Measurements from ENCODE around the gene AFF1.
"Not testable (repeated sequence)": the region's sequence is repeated elsewhere in the genome, so short reads cannot be mapped to it uniquely, and the experiment has no call there.

The AFF1 gene

DNA sequence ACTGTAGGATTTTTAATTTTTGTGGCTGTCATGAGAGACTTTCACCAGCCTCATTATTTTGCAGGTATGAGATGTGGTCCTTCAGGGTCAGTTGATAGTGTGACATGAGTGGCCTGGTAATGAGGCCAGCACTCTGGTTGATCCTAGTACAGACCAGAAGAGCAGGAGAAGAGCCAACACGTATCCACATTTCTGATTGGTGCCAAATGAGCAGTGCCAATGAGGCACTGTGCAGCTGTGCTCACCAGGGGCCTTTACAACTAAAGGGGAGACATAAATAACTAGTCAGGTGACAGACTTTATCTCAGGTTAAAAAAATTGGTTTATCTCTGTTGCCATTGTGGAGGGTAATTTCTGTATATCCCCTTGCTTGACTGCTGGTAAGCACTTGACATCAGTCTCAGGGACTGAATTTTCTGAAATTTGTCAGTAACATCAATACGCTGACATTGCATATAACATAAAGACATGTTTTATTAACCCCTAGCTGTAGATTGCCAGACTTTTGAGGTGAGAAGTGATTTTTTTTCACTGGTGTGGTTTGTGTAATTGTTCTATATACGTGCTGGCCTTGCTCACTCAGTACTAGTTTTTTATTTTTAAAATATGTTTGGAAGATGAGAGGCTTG lies 101.2 kb downstream of the AFF1 start:
- DNase-seq (ENCODE audit: low read depth), result no peak

DNA sequence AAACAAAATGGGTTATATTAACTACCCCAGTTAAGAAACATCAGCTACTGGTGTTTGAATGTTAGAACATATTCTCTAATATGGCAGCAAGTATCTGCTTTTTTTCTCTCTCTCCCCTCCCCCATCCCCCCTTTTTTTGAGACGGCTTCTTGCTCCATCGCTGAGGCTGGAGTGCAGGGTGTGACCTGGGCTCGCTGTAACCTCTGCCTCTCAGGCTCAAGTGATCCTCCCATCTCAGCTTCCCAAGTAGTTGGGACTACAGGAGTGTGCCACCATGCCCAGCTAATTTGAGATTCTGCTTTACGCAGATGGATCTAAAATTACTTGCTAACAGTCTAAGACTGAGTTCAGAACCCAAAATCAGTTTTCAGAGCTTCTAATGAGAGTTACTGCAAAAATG lies 101.9 kb downstream of the AFF1 start:
- DNase-seq (ENCODE audit: low read depth), result no peak

DNA sequence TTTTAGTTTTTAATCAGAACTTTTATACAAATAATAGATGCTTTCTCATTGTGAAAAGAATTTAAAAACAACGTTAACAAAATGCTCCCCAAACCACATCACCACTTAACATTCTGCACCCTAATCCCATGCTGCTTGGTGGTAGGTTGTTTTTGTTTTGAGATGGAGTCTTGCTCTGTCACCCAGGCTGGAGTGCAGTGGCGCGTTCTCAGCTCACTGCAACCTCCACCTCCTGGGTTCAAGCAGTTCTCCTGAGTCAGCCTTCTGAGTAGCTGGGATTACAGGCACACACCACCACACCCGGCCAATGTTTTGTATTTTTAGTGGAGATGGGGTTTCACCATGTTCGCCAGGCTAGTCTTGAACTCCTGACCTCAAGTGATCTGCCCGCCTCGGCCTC lies 102.4 kb downstream of the AFF1 start:
- not testable (repeated sequence) for DNase-seq (ENCODE audit: low read depth)

DNA sequence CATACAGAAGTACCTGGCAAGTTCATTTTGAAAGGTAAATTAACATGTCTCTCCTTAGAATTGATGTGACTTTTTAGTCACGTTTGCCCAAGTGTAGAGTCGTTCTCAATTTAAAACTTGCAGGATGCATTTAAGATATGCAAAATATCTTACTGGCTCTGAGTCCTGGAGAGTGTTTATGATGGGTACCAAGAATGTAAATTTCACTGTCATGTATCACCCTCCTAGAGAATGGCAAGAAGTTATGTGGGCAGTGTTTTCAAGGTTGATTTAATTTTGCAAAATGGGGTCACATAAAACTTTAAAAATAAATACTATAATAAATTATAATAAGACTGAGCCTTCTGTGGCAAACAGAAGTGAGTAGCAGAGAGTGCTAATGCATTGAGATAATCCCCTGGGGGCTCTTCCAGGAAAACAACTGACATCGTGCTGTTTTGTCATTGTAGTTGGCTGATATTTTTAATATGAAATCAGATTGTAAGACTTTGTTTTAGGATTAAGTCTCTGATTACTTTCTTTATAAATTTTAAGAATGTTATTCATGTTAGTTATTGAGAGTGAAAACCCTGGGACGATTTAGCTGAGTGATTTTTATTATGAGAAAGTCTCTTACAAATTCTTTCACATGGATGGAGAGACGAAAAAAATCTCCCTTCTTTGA lies 103.0 kb downstream of the AFF1 start:
- DNase-seq (ENCODE audit: low read depth), result no peak

DNA sequence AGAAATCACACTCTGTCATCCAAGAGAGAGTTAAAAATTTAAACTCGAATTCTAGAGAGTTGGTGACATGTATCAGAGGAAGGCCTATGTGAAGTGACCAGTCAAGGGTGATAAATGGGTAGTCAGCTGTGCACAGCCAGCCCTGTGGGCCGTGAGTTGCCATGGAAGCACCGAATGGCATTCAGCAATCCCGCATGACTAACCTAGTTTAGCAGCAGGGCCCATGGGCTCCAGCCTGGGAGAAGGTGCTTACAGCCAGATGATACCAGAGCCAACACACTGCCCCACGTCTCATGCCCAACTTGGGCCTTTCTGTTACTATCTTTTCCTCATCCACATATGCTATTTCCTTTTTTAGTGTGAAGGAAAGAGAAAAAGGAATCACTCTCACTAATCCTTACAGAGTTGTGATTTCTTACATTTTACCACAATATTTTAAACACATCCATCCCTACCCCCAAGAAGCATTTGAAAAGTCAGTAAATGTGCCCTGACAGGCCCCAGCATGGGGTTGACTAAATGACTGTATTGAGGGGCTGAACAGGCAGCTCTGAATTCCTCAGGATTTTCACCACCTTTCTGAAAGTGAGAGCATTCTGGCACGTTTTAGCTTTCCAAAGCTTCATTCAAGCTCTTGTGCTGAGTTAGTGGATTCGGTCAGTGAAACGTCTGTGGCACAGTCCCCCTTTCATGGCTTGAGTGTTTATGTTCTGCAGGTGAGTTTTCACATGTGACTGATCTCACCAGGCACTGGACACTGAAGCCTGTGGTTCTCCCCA lies 104.2 kb downstream of the AFF1 start:
- no peak for DNase-seq (ENCODE audit: low read depth)

DNA sequence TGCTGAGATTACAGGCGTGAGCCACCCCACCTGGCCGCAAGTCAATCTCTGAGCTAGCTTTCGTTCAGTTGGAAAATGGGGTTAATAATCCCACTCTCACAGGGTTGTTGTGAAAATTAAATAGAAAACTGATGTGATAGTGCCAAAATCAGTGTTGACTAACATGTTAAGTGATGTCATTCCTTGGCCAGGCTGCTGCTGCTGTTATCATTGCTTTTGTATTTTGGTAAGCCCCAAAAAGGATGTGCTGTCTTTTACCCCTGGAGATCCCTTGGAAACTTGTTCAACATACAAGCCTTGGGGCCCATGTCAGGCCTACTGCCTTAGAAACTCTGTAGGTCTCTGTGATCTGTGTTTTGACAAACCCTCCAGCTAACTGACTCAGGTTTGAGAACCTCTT lies 106.3 kb downstream of the AFF1 start:
- DNase-seq (ENCODE audit: low read depth), result no peak

DNA sequence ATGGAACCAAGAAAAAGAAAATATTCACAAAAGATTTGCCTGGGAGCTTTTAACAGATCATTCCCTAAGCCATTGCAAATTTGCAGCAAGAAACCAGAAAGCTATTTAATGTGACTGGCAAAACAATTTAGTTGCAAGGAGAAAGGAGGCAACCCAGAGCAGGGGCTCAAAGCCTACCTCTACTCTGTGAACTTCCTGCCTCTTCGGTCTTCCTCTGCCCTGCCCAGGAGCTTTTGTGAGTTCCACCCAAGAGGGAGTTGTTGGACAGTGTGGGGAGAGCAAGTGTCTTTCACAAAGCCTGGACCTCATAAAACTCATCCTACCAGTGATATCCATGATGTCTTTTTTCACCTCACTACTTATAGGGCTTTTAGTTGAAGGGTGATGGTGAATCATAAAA lies 107.4 kb downstream of the AFF1 start:
- no peak for DNase-seq (ENCODE audit: low read depth)

DNA sequence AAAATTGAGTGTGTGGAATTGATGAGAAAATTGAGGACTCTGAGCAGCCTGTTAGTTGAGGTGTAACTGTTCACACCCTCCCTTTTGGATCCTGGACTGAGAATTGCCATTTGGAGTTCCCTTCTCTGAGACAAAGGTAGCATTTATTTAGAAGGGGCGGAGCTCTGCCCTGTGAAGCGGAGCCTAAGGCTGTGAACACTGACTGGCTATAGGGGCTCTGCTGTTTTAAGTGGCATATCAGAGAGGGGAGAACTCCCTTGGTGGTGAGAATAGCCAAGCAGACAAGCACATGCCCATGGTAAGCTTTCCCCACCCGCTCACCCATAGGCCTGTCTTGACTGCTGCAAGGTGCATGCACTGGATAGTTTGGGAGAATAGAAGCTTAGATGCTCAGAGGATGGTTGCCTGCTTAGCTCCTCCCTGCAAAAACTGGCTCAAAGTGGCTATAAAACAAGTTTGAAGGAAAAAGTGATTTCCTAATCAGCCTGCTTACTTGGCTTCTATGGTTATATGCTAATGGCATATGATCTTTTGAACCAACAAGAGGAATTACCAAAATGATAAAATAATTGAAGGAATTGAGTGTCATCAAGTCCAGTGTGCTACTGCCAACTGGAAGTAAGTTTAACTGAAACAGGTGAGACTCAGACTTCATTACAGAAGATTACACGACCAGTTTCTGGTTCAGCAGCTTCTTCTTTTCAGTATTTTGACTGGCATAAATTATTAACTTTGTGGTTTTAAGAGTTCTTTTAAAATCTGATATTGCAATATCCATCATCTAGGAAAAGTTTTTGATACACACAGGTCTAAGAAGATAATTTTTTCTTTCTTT lies 108.4 kb downstream of the AFF1 start:
- DNase-seq (ENCODE audit: low read depth), result no peak

DNA sequence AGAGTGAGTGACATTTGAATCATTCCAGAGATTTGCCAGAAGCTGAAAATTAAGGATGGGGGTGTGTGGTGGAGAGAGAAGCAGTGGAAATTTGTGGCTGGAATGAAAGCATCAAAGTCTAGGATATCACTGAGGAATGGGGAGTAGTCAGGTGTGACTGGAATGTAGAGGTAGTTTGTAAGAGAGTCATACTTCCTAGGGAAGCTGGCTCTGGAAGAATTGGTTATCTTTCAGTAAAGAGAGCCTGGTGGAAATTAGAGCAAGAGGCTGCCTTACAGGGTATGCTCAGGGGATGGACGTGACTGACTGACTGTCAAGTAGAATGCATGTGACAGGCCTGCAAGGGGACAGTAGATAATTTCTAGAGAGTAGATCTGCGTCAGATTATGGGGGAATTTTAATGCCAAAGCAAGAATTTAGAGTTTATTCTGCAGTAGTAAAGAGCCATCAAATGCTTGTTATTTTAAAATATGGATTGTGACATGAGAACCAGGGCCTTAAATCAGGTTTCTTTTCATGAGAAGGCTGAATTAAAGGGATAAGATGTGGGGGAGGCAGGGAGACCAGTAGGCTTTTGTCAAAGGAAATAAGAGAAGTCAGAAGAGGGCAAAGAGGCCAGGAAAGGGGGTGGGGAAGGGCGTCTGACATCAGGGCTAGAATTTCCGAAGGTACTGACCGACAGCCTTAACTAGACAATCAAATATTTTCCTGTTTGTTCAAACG lies 109.9 kb downstream of the AFF1 start:
- no peak for DNase-seq (ENCODE audit: low read depth)

DNA sequence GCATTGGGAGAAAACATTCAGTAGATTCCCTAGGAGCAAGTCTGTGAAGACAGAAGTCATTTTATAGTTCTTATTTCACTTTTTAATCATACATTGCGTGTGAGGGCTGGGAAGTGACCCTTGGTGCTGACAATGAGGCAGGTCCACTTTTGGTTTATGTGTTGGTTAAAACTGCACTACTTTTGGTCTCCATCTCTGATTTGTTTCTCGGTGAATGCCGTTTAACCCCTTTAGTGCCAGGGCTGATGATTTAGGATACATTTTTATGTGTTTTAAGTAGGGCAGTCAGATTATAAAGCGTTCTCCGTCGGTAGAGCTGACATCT lies 110.4 kb downstream of the AFF1 start:
- no peak for DNase-seq (ENCODE audit: low read depth)

DNA sequence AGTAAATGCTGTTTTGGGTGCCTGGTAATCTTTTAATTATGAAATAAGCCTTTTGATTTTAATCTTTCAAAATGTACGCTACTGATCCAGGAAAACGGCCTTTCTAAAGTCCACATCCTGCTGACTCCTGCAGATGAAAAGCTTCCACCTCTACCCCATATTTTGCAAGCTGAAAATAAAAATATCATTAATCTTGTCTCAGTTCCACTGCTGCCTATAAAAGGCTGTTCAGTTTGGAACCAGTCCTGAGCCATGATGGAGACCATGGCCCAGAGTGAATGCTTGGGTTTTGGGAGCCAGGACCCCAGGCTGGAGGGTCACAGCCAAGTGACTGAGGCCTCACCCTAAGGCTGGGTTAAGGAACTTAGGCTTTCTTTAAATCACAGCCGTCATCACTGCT lies 110.8 kb downstream of the AFF1 start:
- DNase-seq (ENCODE audit: low read depth), result no peak

DNA sequence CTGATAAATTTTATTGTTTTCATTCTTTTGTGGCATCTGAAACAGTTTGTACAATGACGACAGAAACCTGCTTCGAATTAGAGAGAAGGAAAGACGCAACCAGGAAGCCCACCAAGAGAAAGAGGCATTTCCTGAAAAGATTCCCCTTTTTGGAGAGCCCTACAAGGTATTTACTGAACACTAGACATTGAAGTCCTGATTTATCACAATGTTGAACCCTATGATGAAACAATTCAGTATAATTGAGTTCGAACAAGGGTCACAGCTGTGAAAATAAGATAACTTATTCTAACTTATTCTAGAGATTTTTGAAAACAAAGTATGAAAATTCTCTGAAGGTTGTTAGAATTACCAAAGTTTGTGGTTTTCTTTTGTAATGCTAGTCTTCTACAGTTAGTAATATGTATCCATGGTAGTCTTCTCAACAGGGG lies 111.3 kb downstream of the AFF1 start:
- no peak for DNase-seq (ENCODE audit: low read depth)

DNA sequence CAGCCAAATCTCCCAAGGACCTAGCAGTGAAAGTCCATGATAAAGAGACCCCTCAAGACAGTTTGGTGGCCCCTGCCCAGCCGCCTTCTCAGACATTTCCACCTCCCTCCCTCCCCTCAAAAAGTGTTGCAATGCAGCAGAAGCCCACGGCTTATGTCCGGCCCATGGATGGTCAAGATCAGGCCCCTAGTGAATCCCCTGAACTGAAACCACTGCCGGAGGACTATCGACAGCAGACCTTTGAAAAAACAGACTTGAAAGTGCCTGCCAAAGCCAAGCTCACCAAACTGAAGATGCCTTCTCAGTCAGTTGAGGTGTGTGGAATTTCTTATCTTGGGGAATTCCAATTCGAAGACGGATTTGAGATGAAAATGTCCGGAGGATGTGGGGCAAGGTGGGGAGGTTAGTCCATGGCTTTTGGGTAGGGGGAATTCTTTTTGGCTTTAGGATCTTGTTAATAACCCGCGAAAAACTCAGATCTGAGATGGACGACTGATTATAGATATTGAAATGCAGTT lies 112.5 kb downstream of the AFF1 start:
- DNase-seq (ENCODE audit: low read depth), result no peak

DNA sequence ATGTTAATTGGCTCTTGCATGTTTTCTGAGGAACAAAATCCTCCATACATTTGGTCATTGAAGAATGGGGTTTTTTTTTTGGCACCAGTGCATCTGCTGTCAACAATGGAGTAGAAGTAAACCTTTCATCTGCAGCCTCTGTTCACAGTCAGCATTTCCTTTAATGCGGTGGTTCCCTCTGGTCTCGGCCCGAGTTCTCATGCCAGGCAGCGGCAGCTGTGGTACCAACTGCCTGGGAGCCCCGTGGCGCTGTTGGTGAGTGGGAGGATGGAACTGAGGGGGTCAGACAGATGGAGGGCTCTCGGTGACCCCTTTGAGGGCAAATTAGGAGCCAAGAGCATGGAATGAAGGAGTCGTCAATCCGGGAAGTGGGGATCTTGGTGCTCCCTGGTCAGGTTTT lies 114.7 kb downstream of the AFF1 start:
- no peak for DNase-seq (ENCODE audit: low read depth)

DNA sequence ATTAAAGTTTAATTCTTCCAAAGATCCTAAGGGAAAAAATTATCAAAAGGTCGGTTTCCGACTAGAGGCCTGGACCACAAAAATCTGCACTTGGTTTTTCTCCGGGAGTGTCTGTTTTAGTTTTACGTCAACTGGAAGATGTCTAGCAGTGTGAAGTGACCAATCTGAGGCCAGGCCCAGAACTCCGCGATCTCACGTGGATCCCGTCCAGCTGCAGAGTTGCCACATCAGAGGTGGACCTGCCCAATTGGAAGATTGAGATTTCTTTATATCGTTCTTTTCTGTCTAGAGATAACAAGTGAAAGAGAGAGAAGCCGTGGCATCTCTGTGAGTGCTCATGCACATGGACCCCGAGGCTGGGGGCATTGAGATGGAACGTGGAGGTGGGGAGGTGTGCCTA lies 115.8 kb downstream of the AFF1 start:
- DNase-seq (ENCODE audit: low read depth), result no peak

DNA sequence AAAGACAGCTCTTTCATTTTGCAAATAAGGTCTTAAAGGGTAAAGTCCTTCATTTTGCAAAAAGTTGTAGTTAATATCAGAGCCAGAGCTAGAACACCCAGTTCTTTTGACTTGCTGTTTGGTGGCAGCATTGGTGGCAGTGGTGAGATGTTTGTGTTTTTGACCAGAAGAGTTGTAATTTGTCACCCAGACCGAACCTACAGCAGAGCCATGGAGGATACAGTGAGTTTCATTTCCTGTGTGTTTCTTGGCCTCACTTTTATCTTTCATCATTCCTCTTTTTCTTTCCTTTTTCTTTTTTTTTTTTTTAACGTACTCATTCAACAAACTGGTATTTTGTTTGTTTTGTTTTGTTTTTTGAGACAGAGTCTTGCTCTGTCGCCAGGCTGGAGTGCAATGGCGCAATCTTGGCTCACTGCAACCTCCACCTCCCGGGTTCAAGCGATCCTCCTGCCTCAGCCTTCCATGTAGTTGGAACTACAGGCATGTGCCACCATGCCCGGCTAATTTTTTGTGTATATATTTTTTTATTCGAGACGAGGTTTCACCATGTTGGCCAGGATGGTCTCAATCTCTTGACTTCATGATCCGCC lies 116.4 kb downstream of the AFF1 start:
- no peak for DNase-seq (ENCODE audit: low read depth)

DNA sequence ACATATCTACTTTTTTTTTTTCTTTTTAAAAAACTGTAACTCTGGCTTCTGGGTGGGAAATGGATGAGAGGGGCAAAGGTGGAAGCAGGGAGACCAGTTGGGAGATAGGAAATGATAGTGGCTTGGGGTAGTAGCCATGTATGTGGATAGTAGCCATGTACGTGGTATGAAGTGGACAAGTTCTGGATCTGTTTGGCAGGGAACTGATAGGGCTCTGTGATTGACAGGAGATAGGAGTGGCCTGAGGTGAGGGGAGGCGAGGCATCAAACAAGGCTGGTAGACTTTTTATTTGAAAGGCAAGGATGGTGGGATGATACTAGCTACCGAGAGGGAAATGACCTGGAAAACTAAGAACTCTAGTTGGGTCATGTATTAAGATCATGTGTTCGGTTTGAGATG lies 117.8 kb downstream of the AFF1 start:
- no peak for DNase-seq (ENCODE audit: low read depth)

DNA sequence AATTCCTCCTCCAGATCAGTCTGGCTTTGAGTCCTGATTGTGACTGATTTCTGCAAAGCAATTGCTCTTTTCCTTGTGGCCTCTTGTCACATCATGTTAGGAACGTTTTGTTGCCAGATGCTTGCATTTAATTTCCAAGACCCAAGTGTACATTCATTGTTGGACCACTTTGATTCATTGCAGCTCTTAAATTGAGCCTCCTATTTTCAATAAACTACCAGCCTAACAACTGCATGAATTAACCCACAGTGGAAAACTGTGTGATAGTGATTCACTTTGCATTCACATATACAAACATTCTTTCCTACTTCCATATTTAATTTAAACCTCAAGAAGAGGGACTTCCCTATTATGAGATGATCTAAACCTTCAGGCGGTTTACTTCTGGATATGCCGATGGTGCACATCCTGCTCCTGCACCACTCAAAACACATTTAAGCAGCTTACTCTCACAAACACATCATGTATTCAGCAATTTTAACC lies 118.4 kb downstream of the AFF1 start:
- no peak for DNase-seq (ENCODE audit: low read depth)

DNA sequence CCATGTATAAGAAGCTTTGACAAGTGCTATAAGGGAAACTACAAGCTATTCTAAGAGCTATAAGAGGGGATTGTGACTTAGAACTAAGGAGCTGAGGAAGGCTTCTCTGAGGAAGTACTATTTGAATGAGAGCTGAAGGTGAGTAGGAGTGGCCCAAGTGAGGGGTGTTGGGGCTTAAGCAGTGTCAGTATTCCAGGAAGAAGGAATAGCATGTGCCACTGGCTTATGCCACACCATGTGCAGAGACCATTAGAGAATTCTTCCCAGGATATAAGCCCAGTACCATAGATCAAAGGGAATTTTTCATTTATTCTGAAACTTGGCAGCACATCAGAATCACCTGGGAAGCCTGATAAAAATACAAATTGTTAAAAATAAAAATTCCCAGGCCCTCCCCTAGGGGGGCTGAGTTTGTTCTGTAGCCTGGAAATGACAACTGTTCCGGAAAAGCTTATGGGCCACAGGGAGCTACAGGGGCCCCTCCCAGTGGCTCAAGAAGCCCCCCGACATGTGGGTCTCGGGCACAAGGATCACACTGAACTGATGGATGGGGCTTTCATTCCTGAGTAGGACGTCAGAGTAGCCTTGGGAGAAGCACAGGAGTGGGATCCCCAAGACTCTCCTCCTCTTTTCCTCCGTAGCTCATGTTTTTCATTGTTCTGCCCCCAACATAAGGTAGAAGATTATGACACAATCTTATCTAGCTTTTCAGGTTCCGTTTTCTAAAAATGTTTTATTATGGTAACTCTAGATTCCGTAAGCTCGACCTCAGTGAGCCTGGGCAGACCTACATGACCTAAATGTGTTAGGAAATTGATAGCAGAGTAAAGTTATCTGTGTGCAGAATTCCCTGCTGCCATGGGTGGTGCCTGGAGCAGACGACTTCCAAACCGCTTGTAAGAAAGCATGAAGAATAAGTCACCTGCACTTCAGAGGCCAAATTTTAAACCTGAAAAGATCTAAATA lies 119.3 kb downstream of the AFF1 start:
- DNase-seq (ENCODE audit: low read depth), result no peak

DNA sequence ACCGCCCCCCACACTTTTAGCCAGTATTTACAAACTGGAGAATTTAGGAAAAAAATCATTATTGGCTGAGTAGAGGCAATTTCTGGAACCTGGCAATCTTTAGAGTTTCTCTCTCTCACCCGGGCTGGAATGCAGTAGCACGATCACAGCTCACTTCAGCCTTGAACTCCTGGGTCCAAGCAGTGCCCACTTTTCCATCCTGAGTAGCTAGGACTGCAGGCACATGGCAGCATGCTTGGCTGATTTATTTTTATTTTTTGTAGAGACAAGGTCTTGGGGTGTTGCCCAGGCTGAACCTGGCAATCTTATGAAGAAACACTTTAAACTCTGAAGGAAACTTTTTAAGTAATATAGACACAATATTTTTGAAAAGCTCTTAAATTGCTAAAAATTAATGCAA lies 120.1 kb downstream of the AFF1 start:
- no peak for DNase-seq (ENCODE audit: low read depth)
